ENCODE measurements around the gene RUNX3.

DNA sequence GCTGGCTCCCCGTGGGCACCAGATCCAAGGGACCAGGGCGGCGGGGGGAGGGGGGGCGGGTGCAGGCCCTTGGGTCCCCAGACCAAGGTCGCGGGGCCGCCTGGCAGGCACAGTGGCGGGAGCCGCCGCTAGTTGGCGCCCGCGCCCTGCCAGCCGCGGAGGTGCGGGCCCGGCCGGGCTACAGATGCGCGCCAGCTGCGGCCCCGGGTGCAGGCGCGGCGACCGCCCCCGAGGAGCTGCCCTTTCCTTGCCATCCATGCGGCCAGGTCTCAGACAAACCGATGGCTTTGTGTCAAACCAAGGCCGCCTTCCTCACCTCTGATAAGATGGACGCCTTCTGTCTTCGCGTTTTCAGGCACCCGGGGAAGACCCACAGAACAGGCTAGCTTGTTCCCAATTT lies 2.2 kb upstream of the RUNX3 start:
- TF ChIP-seq POLR2AphosphoS5 (IDR thresholded peaks at IDR 0.05; ENCODE audit: borderline replicate concordance, low read depth, low read length) (no peak), EZH2 (IDR thresholded peaks at IDR 0.05) (no peak), FOXP2 (optimal IDR thresholded peaks at IDR 0.05; ENCODE audit: control extremely low read depth, extremely low read length, insufficient read depth) (no peak)
